ENCODE results near the gene ZFAND3. TPM values are rescaled to one million over a fixed set of nuclear protein-coding genes. Genes with fewer than 3 reads are reported as not detected.

Gene ZFAND3
- total RNA-seq, 2 experiments from 2014 or later, result 34.4 to 37.0 TPM

- ChIA-PET CTCF (no interaction called here), POLR2A (no interaction called here)
- no peaks in the 10 kb centered on the region for H3K27me3 Mint-ChIP-seq
- Histone ChIP-seq H3K9me3 (ENCODE audit: control insufficient read depth in 1 of 2, insufficient read depth in 1 of 2, low read length in 2 of 2) (peaks cover 3% of the 10 kb centered on the region in 2 experiments), H3K4me3 (ENCODE audit: low read length) (no peak overlapping the region), H3K4me1 (ENCODE audit: insufficient read depth, low read length) (peaks cover 12% of the 10 kb centered on the region), H3K27me3 (ENCODE audit: control insufficient read depth in 1 of 2, insufficient read depth in 2 of 2, low read length in 2 of 2) (no peaks in the 10 kb centered on the region), H3K36me3 (ENCODE audit: insufficient read depth, low read length) (peaks cover 9% of the 10 kb centered on the region), H3K27ac (ENCODE audit: low read depth in 1 of 2, low read length in 2 of 2) (no peak overlapping the region)
- intact Hi-C loops (cut with DNase I, micrococcal nuclease), result no loop called here
- DNase-seq, result no peak
- H3K27ac Mint-ChIP-seq, result no peak overlapping the region
- TF ChIP-seq CTCF (IDR thresholded peaks at IDR 0.05), result no peak
- peaks cover 58% of the 10 kb centered on the region for H3K4me1 Mint-ChIP-seq (ENCODE audit: low read depth)
- no peak for ATAC-seq (ENCODE audit: poor library complexity)
- H3K36me3 Mint-ChIP-seq (ENCODE audit: low read depth), result peaks cover 49% of the 10 kb centered on the region
- peaks cover 4% of the 10 kb centered on the region for H3K9me3 Mint-ChIP-seq
- no peak overlapping the region for H3K4me3 Mint-ChIP-seq
These were observed 18.8 kb downstream of the ZFAND3 start for GRCh38 chr6:37838219-37838921.

- intact Hi-C loops (cut with DNase I, micrococcal nuclease), result no loop called here
- CTCF ChIA-PET, result interaction anchor here (0.6 kb wide), 1 partner anchor 511 kb away, joined by 3 read pairs; no protein-coding TSS in a partner anchor
- Mint-ChIP-seq H3K36me3 (ENCODE audit: low read depth) (peaks cover 43% of the 10 kb centered on the region), H3K9me3 (no peaks in the 10 kb centered on the region), H3K4me1 (ENCODE audit: low read depth) (peaks cover 71% of the 10 kb centered on the region), H3K4me3 (no peak overlapping the region), H3K27ac (no peak overlapping the region), H3K27me3 (no peaks in the 10 kb centered on the region)
- Histone ChIP-seq H3K9me3 (ENCODE audit: control insufficient read depth in 1 of 2, insufficient read depth in 1 of 2, low read length in 2 of 2) (no peaks in the 10 kb centered on the region), H3K36me3 (ENCODE audit: insufficient read depth, low read length) (peaks cover 6% of the 10 kb centered on the region), H3K4me1 (ENCODE audit: insufficient read depth, low read length) (peaks cover 10% of the 10 kb centered on the region), H3K27ac (ENCODE audit: low read depth in 1 of 2, low read length in 2 of 2) (no peak overlapping the region), H3K4me3 (ENCODE audit: low read length) (no peak overlapping the region), H3K27me3 (ENCODE audit: control insufficient read depth in 1 of 2, insufficient read depth in 2 of 2, low read length in 2 of 2) (no peaks in the 10 kb centered on the region)
- ATAC-seq (ENCODE audit: poor library complexity) (no peak), DNase-seq (no peak)
- POLR2A ChIA-PET, result no interaction called here
- no peak for TF ChIP-seq CTCF (IDR thresholded peaks at IDR 0.05)
These were observed 20.8 kb downstream of the ZFAND3 start for GRCh38 chr6:37840143-37840939.

GRCh38 chr6:37840940-37841300 lies 21.4 kb downstream of the ZFAND3 start:
- Histone ChIP-seq H3K27ac (ENCODE audit: low read depth in 1 of 2, low read length in 2 of 2) (no peak overlapping the region), H3K9me3 (ENCODE audit: control insufficient read depth in 1 of 2, insufficient read depth in 1 of 2, low read length in 2 of 2) (no peaks in the 10 kb centered on the region), H3K27me3 (ENCODE audit: control insufficient read depth in 1 of 2, insufficient read depth in 2 of 2, low read length in 2 of 2) (no peaks in the 10 kb centered on the region), H3K36me3 (ENCODE audit: insufficient read depth, low read length) (peaks cover 6% of the 10 kb centered on the region), H3K4me1 (ENCODE audit: insufficient read depth, low read length) (peaks cover 10% of the 10 kb centered on the region), H3K4me3 (ENCODE audit: low read length) (no peak overlapping the region)
- Mint-ChIP-seq H3K36me3 (ENCODE audit: low read depth) (peaks cover 41% of the 10 kb centered on the region), H3K4me3 (no peak overlapping the region), H3K4me1 (ENCODE audit: low read depth) (peaks cover 73% of the 10 kb centered on the region), H3K9me3 (no peaks in the 10 kb centered on the region), H3K27me3 (no peaks in the 10 kb centered on the region), H3K27ac (no peak overlapping the region)
- ATAC-seq (ENCODE audit: poor library complexity) (no peak), DNase-seq (no peak)
- ChIA-PET POLR2A (no interaction called here), CTCF (no interaction called here)
- intact Hi-C loops (cut with DNase I, micrococcal nuclease), result no loop called here
- TF ChIP-seq CTCF (IDR thresholded peaks at IDR 0.05), result no peak
